GM12864 (cell line): Measurements from ENCODE around the gene MAS1L.

Source experiments
- DNase-seq: peaks from one replicate; pipeline ENCODE4 v3.0.0-alpha.2; 2011; ENCODE audit warnings: low read depth
- H3K4me3 ChIP-seq: 2 replicates; pipeline ENCODE4 v1.5.1; 2011; ENCODE audit warnings: mild to moderate bottlenecking, low read depth, low read length, control low read depth
- CTCF ChIP-seq: IDR thresholded peaks from 2 replicates; pipeline ENCODE4 v1.5.1; 2011; ENCODE audit warnings: low read depth, mild to moderate bottlenecking, moderate library complexity, low read length, control low read depth, inconsistent platforms; ENCODE audit errors: missing control alignments

The MAS1L gene

GRCh38 chr6:29479560-29479959, 8.2 kb downstream of the MAS1L start:
- H3K4me3 ChIP-seq, result no peak overlapping the region
- TF ChIP-seq CTCF, result no peak
- no peak for DNase-seq

- no peak for TF ChIP-seq CTCF
- no peak overlapping the region for H3K4me3 ChIP-seq
- no peak for DNase-seq
Observed at GRCh38 chr6:29478740-29479139, 9.0 kb downstream of the MAS1L start.

- DNase-seq, result no peak
- H3K4me3 ChIP-seq, result no peak overlapping the region
- no peak for TF ChIP-seq CTCF
Observed at GRCh38 chr6:29477923-29478450, 9.8 kb downstream of the MAS1L start.

GRCh38 chr6:29474996-29475395, 12.8 kb downstream of the MAS1L start:
- no peak for TF ChIP-seq CTCF
- no peak overlapping the region for H3K4me3 ChIP-seq
- no peak for DNase-seq

- no peak for DNase-seq
- TF ChIP-seq CTCF, result no peak
- no peak overlapping the region for H3K4me3 ChIP-seq
Observed at GRCh38 chr6:29466241-29466640, 21.5 kb downstream of the MAS1L start.

GRCh38 chr6:29465801-29466200, 22.0 kb downstream of the MAS1L start:
- no peak overlapping the region for H3K4me3 ChIP-seq
- no peak for TF ChIP-seq CTCF
- no peak for DNase-seq

GRCh38 chr6:29465279-29465678, 22.5 kb downstream of the MAS1L start:
- no peak for DNase-seq
- no peak overlapping the region for H3K4me3 ChIP-seq
- no peak for TF ChIP-seq CTCF
